Measurements from ENCODE around the gene HSF5. TPM values are rescaled to one million over a fixed set of nuclear protein-coding genes. Genes with fewer than 3 reads are reported as not detected.

The HSF5 gene
- total RNA-seq, 1 donor from 2014 or later: not detected

GRCh38 chr17:58517378-58517927 is 29.2 kb upstream of the HSF5 start:
- no peak for DNase-seq (ENCODE audit: extremely low spot score, unreplicated experiment)
- Mint-ChIP-seq H3K4me3 (ENCODE audit: unreplicated experiment) (peak overlapping the region; percentile 97), H3K27ac (ENCODE audit: unreplicated experiment) (peak overlapping the region; percentile 99), H3K27me3 (ENCODE audit: unreplicated experiment) (no peaks in the 10 kb centered on the region), H3K9me3 (ENCODE audit: unreplicated experiment) (no peaks in the 10 kb centered on the region), H3K36me3 (ENCODE audit: unreplicated experiment) (peaks cover 3% of the 10 kb centered on the region), H3K4me1 (ENCODE audit: unreplicated experiment) (peaks cover 45% of the 10 kb centered on the region)
- no peak for TF ChIP-seq CTCF (IDR thresholded peaks at IDR 0.05)

- Mint-ChIP-seq H3K27me3 (ENCODE audit: unreplicated experiment) (no peaks in the 10 kb centered on the region), H3K4me1 (ENCODE audit: unreplicated experiment) (peaks cover 40% of the 10 kb centered on the region), H3K36me3 (ENCODE audit: unreplicated experiment) (peaks cover 3% of the 10 kb centered on the region), H3K4me3 (ENCODE audit: unreplicated experiment) (peak overlapping the region; percentile 97), H3K9me3 (ENCODE audit: unreplicated experiment) (no peaks in the 10 kb centered on the region), H3K27ac (ENCODE audit: unreplicated experiment) (peak overlapping the region; percentile 99)
- TF ChIP-seq CTCF (IDR thresholded peaks at IDR 0.05): no peak
- DNase-seq (ENCODE audit: extremely low spot score, unreplicated experiment): no peak
These were observed 28.6 kb upstream of the HSF5 start for GRCh38 chr17:58516644-58517377.

- Mint-ChIP-seq H3K27me3 (ENCODE audit: unreplicated experiment) (no peaks in the 10 kb centered on the region), H3K36me3 (ENCODE audit: unreplicated experiment) (peaks cover 17% of the 10 kb centered on the region), H3K27ac (ENCODE audit: unreplicated experiment) (peak overlapping the region; percentile 59), H3K4me1 (ENCODE audit: unreplicated experiment) (peaks cover 39% of the 10 kb centered on the region), H3K4me3 (ENCODE audit: unreplicated experiment) (peak overlapping the region; percentile 72), H3K9me3 (ENCODE audit: unreplicated experiment) (no peaks in the 10 kb centered on the region)
- no peak for DNase-seq (ENCODE audit: extremely low spot score, unreplicated experiment)
- no peak for TF ChIP-seq CTCF (IDR thresholded peaks at IDR 0.05)
These were observed 27.1 kb upstream of the HSF5 start for GRCh38 chr17:58515286-58515685.

GRCh38 chr17:58514770-58515157 is 26.6 kb upstream of the HSF5 start:
- Mint-ChIP-seq H3K9me3 (ENCODE audit: unreplicated experiment) (no peaks in the 10 kb centered on the region), H3K36me3 (ENCODE audit: unreplicated experiment) (peaks cover 23% of the 10 kb centered on the region), H3K27ac (ENCODE audit: unreplicated experiment) (peak overlapping the region; percentile 59), H3K4me1 (ENCODE audit: unreplicated experiment) (peaks cover 35% of the 10 kb centered on the region), H3K4me3 (ENCODE audit: unreplicated experiment) (peak overlapping the region; percentile 72), H3K27me3 (ENCODE audit: unreplicated experiment) (no peaks in the 10 kb centered on the region)
- no peak for TF ChIP-seq CTCF (IDR thresholded peaks at IDR 0.05)
- no peak for DNase-seq (ENCODE audit: extremely low spot score, unreplicated experiment)

GRCh38 chr17:58513965-58514769 is 26.0 kb upstream of the HSF5 start, which contains the start of gene MTMR4:
Gene MTMR4 (minus strand): TSS chr17:58514638. CDS start chr17:58514407, 231 bp downstream.
- Mint-ChIP-seq H3K9me3 (ENCODE audit: unreplicated experiment) (no peaks in the 10 kb centered on the region), H3K27ac (ENCODE audit: unreplicated experiment) (peak within 1 kb of the TSS; percentile 59), H3K4me3 (ENCODE audit: unreplicated experiment) (peak within 1 kb of the TSS; percentile 88), H3K4me1 (ENCODE audit: unreplicated experiment) (peaks cover 35% of the 10 kb centered on the region), H3K36me3 (ENCODE audit: unreplicated experiment) (peaks cover 25% of the 10 kb centered on the region), H3K27me3 (ENCODE audit: unreplicated experiment) (no peaks in the 10 kb centered on the region)
- DNase-seq (ENCODE audit: extremely low spot score, unreplicated experiment): peak; percentile 90
- no peak for TF ChIP-seq CTCF (IDR thresholded peaks at IDR 0.05)
